Parathyroid adenoma (tissue), 2 donors: ENCODE measurements around the gene LPXN.

Experiments used
- H2AFZ ChIP-seq: fragments of 300-600 bp; sonication (generic); one replicate; pipeline ENCODE4 v1.7.0; 2017; ENCODE audit warnings: antibody characterized with exemption, mild to moderate bottlenecking
- H3K27ac ChIP-seq: fragments of 300-600 bp; sonication (generic); one replicate; pipeline ENCODE4 v1.7.0; 2017
- H3K27me3 ChIP-seq: fragments of 300-600 bp; sonication (generic); one replicate; pipeline ENCODE4 v1.7.0; 2017; ENCODE audit warnings: low read length; ENCODE audit not compliant: control insufficient read depth, insufficient read depth
- H3K36me3 ChIP-seq: fragments of 300-600 bp; sonication (generic); one replicate; pipeline ENCODE4 v1.7.0; 2017; ENCODE audit warnings: low read length; ENCODE audit not compliant: control insufficient read depth, insufficient read depth
- H3K4me1 ChIP-seq: fragments of 300-600 bp; sonication (generic); one replicate; pipeline ENCODE4 v1.7.0; 2017; ENCODE audit warnings: control low read depth
- H3K4me2 ChIP-seq: fragments of 300-600 bp; sonication (generic); one replicate; pipeline ENCODE4 v1.7.0; 2017; ENCODE audit warnings: low read length
- H3K4me3 ChIP-seq: fragments of 300-600 bp; sonication (generic); one replicate; pipeline ENCODE4 v1.7.0; 2017; ENCODE audit warnings: low read depth, low read length
- H3K79me2 ChIP-seq: fragments of 300-600 bp; sonication (generic); one replicate; pipeline ENCODE4 v1.7.0; 2017; ENCODE audit warnings: control low read depth
- H3K9ac ChIP-seq: fragments of 300-600 bp; sonication (generic); one replicate; pipeline ENCODE4 v1.7.0; 2017; ENCODE audit warnings: mild to moderate bottlenecking
- H3K9me3 ChIP-seq: fragments of 300-600 bp; sonication (generic); one replicate; pipeline ENCODE4 v1.7.0; 2017; ENCODE audit warnings: low read length; ENCODE audit not compliant: control insufficient read depth
- TF ChIP-seq, protein P1 (sequence below): fragments of 300-600 bp; sonication (generic); IDR thresholded peaks from one replicate; pipeline ENCODE4 v1.7.0; 2017; ENCODE audit warnings: antibody characterized with exemption, mild to moderate bottlenecking
- donor health status: primary hyperparathyroidism.

Gene LPXN

DNA sequence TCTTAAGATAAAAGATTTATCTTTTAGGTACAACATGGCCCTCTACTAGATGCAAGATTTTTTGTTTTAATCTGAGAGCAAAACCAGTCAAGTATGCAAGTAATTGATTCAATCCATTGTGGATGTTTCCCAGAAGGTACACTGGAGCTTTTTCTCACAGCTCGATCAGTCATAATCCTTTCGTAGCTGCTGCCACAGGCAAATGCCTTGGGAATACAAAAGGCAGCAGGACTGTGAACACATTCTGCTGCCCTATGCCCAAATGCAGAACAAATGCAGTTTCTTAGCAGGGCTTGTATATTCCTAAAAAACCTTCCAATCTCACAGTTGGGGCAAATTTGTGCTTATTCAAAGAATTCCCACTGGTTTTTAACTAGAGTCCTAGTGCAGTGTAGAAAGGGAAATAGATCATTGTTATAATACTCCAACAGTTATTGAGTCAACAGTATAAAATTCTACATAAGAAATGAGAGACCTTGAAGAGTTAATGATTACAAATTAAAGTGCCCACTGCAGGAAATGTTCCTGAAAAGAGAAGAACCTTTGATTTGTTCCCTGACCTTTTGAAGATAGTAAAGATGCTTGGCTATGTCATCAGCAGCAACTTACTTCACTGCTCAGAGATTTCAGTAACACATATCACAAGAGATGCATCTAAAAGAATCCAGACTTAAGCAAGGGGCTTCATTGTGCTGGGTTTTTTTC, 14.1 kb downstream of the LPXN start:
- Histone ChIP-seq H3K36me3 (no peaks in the 10 kb centered on the region), H3K9ac (no peak overlapping the region), H3K27me3 (no peaks in the 10 kb centered on the region), H2AFZ (no peak overlapping the region), H3K27ac (no peak overlapping the region), H3K4me3 (no peak overlapping the region), H3K4me2 (no peak overlapping the region), H3K79me2 (no peaks in the 10 kb centered on the region), H3K4me1 (no peaks in the 10 kb centered on the region), H3K9me3 (no peaks in the 10 kb centered on the region)
- TF ChIP-seq, protein P1, sequence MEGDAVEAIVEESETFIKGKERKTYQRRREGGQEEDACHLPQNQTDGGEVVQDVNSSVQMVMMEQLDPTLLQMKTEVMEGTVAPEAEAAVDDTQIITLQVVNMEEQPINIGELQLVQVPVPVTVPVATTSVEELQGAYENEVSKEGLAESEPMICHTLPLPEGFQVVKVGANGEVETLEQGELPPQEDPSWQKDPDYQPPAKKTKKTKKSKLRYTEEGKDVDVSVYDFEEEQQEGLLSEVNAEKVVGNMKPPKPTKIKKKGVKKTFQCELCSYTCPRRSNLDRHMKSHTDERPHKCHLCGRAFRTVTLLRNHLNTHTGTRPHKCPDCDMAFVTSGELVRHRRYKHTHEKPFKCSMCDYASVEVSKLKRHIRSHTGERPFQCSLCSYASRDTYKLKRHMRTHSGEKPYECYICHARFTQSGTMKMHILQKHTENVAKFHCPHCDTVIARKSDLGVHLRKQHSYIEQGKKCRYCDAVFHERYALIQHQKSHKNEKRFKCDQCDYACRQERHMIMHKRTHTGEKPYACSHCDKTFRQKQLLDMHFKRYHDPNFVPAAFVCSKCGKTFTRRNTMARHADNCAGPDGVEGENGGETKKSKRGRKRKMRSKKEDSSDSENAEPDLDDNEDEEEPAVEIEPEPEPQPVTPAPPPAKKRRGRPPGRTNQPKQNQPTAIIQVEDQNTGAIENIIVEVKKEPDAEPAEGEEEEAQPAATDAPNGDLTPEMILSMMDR, result no peak

- no peak overlapping the region for H3K9ac ChIP-seq
- H3K4me1 ChIP-seq, result no peaks in the 10 kb centered on the region
- TF ChIP-seq, protein P1, result no peak
- no peaks in the 10 kb centered on the region for H3K9me3 ChIP-seq
- no peak overlapping the region for H3K27ac ChIP-seq
- H3K27me3 ChIP-seq, result no peaks in the 10 kb centered on the region
- no peak overlapping the region for H3K4me3 ChIP-seq
- no peaks in the 10 kb centered on the region for H3K36me3 ChIP-seq
- H3K79me2 ChIP-seq, result no peaks in the 10 kb centered on the region
- no peak overlapping the region for H2AFZ ChIP-seq
- H3K4me2 ChIP-seq, result no peak overlapping the region
Observed at GRCh38 chr11:58560842-58561241, 14.8 kb downstream of the LPXN start.

- Histone ChIP-seq H3K36me3 (no peaks in the 10 kb centered on the region), H2AFZ (no peak overlapping the region), H3K27ac (no peak overlapping the region), H3K79me2 (no peaks in the 10 kb centered on the region), H3K4me2 (no peak overlapping the region), H3K4me3 (no peak overlapping the region), H3K9me3 (no peaks in the 10 kb centered on the region), H3K4me1 (no peaks in the 10 kb centered on the region), H3K9ac (no peak overlapping the region), H3K27me3 (no peaks in the 10 kb centered on the region)
- TF ChIP-seq, protein P1, result no peak
Observed at GRCh38 chr11:58549644-58550043, 26.0 kb downstream of the LPXN start.

GRCh38 chr11:58546841-58547240, 28.8 kb downstream of the LPXN start:
- TF ChIP-seq, protein P1, result no peak
- no peak overlapping the region for H2AFZ ChIP-seq
- no peaks in the 10 kb centered on the region for H3K4me1 ChIP-seq
- no peaks in the 10 kb centered on the region for H3K27me3 ChIP-seq
- no peak overlapping the region for H3K27ac ChIP-seq
- no peaks in the 10 kb centered on the region for H3K36me3 ChIP-seq
- no peaks in the 10 kb centered on the region for H3K79me2 ChIP-seq
- no peak overlapping the region for H3K9ac ChIP-seq
- H3K4me3 ChIP-seq, result no peak overlapping the region
- H3K9me3 ChIP-seq, result no peaks in the 10 kb centered on the region
- H3K4me2 ChIP-seq, result no peak overlapping the region

DNA sequence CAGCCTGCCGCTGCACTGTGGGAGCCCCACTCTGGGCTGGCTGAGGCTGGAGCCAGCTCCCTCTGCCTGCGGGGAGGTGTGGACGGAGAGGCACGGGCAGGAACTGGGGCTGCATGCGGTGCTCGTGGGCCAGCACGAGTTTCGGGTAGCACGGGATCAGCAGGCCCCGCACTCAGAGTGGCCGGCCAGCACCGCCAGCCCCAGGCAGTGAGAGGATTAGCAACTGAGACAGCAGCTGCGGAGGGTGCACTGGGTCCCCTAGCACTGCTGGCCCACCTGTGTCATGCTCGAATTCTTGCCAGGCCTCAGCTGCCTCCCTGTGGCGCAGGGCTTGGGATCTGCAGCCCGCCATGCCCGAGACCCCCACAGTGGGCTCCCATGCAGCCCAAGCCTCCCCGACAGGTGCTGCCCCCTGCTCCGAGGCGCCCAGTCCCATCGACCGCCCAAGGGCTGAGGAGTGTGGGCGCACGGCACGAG, 43.8 kb downstream of the LPXN start:
- H3K27me3 ChIP-seq, result no peaks in the 10 kb centered on the region
- no peak overlapping the region for H3K4me2 ChIP-seq
- H3K4me3 ChIP-seq, result no peak overlapping the region
- H3K27ac ChIP-seq, result no peak overlapping the region
- TF ChIP-seq, protein P1, result no peak
- no peaks in the 10 kb centered on the region for H3K79me2 ChIP-seq
- H2AFZ ChIP-seq, result no peak overlapping the region
- H3K9ac ChIP-seq, result no peak overlapping the region
- H3K4me1 ChIP-seq, result no peaks in the 10 kb centered on the region
- H3K36me3 ChIP-seq, result no peaks in the 10 kb centered on the region
- H3K9me3 ChIP-seq, result no peaks in the 10 kb centered on the region
